HG02678 (cell line): ENCODE results near the gene BRSK2.
"Not testable (repeated sequence)": the region's sequence is repeated elsewhere in the genome, so short reads cannot be mapped to it uniquely, and the experiment has no call there.

Source experiments
- ATAC-seq: cut with Tn5 transposase; IDR thresholded peaks from one replicate; pipeline ENCODE4 v1.9.1; 2021; ENCODE audit warnings: mild to moderate bottlenecking, moderate library complexity; ENCODE audit not compliant: unreplicated experiment

BRSK2 gene

GRCh38 chr11:1406571-1407485, 17.1 kb downstream of the BRSK2 start:
- ATAC-seq = no peak

GRCh38 chr11:1407668-1408067, 17.9 kb downstream of the BRSK2 start:
- no peak for ATAC-seq

- ATAC-seq = no peak
Observed at GRCh38 chr11:1408346-1408745, 18.6 kb downstream of the BRSK2 start.

- ATAC-seq = no peak
Observed at GRCh38 chr11:1409108-1409851, 19.5 kb downstream of the BRSK2 start.

- not testable (repeated sequence) for ATAC-seq
Observed at GRCh38 chr11:1409852-1410125, 20.1 kb downstream of the BRSK2 start.

GRCh38 chr11:1410366-1411291, 20.9 kb downstream of the BRSK2 start:
- no peak for ATAC-seq

GRCh38 chr11:1411301-1411700, 21.6 kb downstream of the BRSK2 start:
- no peak for ATAC-seq

- ATAC-seq = not testable (repeated sequence)
Observed at GRCh38 chr11:1411739-1412138, 22.0 kb downstream of the BRSK2 start.

- no peak for ATAC-seq
Observed at GRCh38 chr11:1412377-1413095, 22.8 kb downstream of the BRSK2 start.

- no peak for ATAC-seq
Observed at GRCh38 chr11:1414650-1415049, 24.9 kb downstream of the BRSK2 start.

- ATAC-seq = no peak
Observed at GRCh38 chr11:1415631-1416030, 25.9 kb downstream of the BRSK2 start.

- ATAC-seq = not testable (repeated sequence)
Observed at GRCh38 chr11:1418192-1418795, 28.6 kb downstream of the BRSK2 start.

GRCh38 chr11:1419811-1420210, 30.1 kb downstream of the BRSK2 start:
- no peak for ATAC-seq

- no peak for ATAC-seq
Observed at GRCh38 chr11:1421291-1421690, 31.6 kb downstream of the BRSK2 start.

GRCh38 chr11:1422481-1422880, 32.7 kb downstream of the BRSK2 start:
- no peak for ATAC-seq

GRCh38 chr11:1422981-1423380, 33.2 kb downstream of the BRSK2 start:
- no peak for ATAC-seq

GRCh38 chr11:1423406-1423805, 33.7 kb downstream of the BRSK2 start:
- not testable (repeated sequence) for ATAC-seq

GRCh38 chr11:1425006-1425405, 35.3 kb downstream of the BRSK2 start:
- ATAC-seq = no peak

GRCh38 chr11:1425439-1425838, 35.7 kb downstream of the BRSK2 start:
- no peak for ATAC-seq

GRCh38 chr11:1428762-1429316, 39.1 kb downstream of the BRSK2 start:
- no peak for ATAC-seq
